PC-3 (cell line): ENCODE data around the gene PDE11A.

ENCODE experiments used
- EZH2phosphoT487 ChIP-seq: fragments of 300-600 bp; sonication (generic); IDR thresholded peaks from 2 replicates; pipeline ENCODE4 v1.6.1; 2018; ENCODE audit warnings: mild to moderate bottlenecking, antibody characterized with exemption, low read length, borderline replicate concordance
- TF ChIP-seq, protein P1 (sequence below): fragments of 300-600 bp; sonication (generic); conservative IDR thresholded peaks from 2 replicates; pipeline ENCODE4 v1.5.1; 2017; ENCODE audit warnings: antibody characterized with exemption, low read depth, mild to moderate bottlenecking, low read length

DNA sequence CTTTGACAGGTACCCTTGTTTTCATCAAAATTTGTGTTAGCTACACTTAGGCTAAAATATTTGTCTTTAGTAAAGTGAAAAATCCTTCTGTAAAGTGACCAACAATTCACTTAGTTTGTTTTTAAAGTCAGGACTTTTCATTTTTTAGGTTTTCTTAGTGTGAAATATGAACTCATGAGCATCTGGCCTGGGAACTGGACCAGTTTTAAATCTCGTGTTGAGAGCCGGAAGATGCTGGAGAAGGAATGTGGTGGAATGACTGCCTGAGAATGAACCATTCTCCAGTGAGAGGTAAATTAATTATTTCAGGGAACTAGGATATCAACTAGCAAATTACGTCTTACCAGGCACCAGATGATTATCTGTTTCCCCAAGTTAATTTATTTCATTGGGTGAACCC is 374.3 kb downstream of the PDE11A start:
- TF ChIP-seq, protein P1, sequence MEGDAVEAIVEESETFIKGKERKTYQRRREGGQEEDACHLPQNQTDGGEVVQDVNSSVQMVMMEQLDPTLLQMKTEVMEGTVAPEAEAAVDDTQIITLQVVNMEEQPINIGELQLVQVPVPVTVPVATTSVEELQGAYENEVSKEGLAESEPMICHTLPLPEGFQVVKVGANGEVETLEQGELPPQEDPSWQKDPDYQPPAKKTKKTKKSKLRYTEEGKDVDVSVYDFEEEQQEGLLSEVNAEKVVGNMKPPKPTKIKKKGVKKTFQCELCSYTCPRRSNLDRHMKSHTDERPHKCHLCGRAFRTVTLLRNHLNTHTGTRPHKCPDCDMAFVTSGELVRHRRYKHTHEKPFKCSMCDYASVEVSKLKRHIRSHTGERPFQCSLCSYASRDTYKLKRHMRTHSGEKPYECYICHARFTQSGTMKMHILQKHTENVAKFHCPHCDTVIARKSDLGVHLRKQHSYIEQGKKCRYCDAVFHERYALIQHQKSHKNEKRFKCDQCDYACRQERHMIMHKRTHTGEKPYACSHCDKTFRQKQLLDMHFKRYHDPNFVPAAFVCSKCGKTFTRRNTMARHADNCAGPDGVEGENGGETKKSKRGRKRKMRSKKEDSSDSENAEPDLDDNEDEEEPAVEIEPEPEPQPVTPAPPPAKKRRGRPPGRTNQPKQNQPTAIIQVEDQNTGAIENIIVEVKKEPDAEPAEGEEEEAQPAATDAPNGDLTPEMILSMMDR, result no peak
- TF ChIP-seq EZH2phosphoT487, result no peak
